Stimulated activated CD4-positive, alpha-beta T cell treated with anti-CD3 and anti-CD28 coated beads, Interleukin-15, amount 100 ng/mL, for 24 hours (primary cell): ENCODE data around the gene OR10A6.

Source experiments
- DNase-seq: peaks from one replicate; pipeline ENCODE4 v3.0.0-alpha.2; 2020

Gene OR10A6, protein sequence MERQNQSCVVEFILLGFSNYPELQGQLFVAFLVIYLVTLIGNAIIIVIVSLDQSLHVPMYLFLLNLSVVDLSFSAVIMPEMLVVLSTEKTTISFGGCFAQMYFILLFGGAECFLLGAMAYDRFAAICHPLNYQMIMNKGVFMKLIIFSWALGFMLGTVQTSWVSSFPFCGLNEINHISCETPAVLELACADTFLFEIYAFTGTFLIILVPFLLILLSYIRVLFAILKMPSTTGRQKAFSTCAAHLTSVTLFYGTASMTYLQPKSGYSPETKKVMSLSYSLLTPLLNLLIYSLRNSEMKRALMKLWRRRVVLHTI

DNA sequence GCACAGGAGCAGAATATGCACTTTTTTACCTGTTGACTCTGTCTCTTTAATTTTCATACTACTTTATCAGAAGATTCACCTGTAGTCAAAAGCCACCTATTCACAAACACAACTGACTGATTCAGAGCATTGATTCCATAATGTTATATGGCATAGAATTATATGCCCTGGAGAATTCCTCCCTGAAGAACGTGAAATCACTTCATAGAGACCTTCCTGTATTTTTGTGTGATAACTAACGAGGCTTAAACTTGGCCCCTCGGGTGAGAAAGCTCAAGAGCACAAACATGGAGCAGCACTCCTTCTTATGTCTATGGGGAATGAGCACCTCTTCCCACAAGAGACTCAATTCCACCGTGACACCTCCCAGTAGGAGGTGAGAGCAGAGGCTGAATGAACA lies at the start of gene OR10A6:
OR10A6 (minus strand) TSS at position 101 of the 400 bp plus-strand sequence. CDS start 2,606 bp downstream, outside the sequence.
- no peak for DNase-seq

DNA sequence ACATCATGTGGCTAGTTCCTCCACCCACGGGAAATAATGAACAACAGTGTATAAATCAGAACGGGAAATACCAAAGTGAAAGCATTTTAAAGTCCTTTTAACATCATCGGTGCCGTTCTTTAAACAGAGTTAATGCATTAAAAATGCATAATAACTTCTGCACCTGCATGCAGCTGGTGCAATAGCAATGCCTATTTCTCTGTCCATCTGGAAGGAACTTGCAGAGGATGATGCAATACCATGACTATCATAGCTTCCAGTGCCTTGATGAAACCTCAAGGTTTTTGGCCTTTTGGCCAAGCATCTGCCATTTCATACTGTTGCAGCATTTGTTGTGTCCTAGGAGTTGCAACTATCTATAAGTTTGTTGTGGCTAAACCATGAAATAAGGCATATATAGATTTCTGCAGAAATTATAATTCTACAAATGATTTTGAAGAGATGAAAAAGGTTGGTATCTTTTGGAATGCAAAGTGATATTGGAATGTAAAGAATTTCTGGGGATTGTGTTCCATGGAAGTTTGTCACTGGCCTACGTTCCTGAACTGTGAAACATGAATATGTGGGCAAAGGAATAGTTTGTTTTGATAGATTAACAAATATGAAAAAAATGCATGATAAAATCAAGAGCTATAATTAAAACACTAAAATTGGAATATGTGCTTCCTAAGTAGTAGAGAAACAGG lies 46.3 kb upstream of the OR10A6 start:
- no peak for DNase-seq

DNA sequence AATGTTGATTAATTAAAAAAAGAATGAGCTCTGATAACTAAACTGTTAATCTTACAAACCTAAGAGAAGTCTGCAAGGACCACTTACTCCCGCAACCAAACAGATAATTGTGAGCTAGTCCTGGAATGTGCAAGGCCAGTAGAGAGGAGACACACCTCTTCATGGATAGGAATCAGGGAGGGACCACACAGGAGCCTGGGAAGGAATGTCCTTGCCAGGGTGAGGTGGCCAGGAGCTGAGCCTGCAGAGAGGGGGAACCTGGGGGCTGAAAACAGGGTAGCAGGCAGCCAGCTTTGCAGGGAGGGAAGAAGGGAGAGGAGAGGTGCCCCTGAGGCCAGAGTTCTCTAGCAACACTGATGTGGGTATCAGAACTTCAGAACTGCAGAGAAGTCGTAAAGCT lies 43.6 kb upstream of the OR10A6 start:
- no peak for DNase-seq

DNA sequence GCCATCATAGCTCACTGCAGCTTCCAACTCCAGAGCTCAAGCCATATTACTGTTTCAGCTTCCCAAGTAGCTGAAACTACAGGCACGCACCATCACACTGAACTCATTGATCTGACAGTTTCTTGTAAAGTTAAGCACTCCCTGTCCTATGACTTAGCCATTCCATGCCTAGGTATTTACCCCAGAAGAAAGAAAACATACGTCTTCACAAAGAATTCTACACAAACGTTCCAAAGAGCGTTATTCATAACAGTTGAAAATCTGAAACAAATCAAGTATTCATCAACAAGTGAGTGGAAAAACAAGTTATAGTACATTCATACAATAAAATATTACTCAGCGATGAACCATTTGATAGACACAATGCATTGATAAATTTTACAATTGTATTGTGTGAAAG lies 41.9 kb upstream of the OR10A6 start:
- no peak for DNase-seq

DNA sequence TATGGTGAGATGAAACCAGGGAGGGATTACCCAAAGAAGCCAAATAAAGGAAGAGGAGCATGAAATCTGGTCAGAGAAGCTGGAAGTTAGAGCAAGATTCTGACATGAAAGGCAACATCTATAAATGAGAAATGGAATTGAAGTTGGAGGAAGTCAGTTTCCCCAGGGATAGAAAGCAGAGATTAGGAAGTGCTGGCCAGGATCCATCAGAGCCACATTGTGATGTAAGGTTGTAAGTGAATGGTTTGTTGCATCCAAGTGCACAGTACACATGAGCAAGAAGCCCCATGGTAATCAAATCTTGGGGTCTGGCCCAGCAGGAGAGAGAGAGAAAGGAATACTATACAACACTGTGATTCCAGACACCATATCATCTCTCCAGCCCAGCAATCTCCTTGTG lies 40.8 kb upstream of the OR10A6 start:
- DNase-seq: no peak

DNA sequence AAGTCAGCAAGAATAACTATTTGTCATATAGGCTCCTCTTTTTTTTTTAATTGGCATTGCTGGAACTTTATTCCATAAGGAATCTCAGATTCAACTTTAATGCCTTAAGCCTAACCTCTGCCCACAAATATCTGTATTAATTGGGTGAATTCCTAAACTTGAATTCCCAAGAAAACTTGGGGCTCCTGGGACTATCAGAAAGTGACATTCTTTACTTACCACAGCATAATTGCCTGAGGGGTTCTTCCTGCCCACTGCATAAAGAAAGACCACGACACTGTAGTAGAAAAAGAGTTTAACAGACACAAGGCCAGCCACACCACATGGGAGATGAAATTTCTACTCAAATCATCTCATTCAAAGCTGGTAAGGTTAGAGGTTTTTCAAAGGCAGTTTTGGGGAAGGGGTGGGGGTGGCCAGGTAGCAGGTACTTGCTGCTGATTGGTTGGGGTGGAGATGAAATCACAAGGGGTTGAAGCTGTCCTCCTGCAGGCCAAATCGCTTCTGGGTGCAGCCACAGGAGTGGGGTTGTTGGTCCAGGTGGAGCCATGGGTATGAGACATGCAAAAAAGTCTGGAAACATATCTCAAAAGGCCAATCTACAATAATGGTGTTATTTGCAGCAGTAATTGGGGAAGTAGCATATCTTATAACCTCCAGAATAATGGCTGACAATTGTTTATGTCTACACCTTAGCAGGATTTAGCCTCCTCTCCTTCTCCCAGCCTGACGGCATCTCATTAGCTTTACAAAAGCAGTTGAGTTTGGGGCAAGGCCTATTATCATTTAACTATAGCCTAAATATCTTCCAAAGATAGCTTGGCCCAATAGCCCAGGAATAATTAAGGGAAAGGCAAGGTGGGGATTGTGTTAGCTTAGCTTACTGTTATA lies 38.9 kb upstream of the OR10A6 start:
- no peak for DNase-seq

DNA sequence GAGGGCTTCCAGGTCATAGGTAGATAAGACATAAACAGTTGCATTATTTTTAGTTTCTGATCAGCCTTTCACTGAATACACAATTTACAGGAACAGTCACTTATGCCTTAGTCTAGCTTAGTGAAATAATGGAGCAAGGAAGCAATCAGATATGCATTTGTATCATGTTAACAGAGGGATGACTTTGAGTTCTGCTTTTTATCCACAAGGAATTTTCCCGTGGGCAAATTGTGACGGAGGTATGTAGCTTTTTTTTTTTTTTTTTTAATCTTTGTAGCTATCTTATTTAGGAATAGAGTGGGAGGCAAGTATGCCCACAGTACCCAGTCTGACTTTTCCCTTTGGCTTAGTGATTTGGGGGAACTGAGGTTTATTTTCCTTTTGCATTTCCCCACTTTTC lies 37.6 kb upstream of the OR10A6 start:
- no peak for DNase-seq

DNA sequence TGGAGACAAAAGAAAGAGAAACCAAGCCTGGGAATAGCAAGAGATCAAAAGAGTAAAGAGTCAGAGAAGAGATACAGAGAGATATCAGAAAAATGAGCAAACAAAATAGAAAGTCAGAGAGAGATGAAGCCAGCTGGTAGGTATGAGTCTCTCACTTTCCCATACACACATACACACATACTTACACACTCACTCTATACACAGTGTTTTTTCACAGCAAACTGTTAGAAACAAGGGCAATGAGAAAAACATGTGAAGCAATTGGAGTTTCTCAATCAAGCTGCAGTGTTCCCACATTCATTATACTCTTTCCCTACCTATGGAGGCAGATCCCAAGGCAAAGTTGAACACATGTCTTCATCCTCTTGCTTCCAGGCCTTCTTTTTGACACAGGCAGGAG lies 36.8 kb upstream of the OR10A6 start:
- no peak for DNase-seq

DNA sequence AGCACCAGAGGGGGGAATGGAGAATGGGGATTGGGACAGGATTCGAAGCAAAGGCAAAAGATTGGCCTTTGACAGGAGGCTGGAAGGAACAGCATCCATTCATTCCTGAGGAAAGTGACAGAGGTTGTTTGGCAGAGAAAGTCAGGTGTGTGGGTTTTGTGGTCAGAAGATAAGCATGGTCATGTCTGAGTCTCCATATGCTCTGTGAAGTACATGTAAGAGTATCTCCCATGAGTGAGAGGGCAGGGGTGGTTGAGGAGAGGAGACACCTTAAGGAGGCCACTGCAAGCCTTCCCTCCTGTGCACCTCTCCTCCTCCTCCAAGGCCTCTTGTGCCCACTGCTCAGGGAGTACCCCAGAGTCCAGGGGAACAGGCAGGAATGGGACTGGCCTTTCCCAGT lies 36.0 kb upstream of the OR10A6 start:
- DNase-seq: no peak

DNA sequence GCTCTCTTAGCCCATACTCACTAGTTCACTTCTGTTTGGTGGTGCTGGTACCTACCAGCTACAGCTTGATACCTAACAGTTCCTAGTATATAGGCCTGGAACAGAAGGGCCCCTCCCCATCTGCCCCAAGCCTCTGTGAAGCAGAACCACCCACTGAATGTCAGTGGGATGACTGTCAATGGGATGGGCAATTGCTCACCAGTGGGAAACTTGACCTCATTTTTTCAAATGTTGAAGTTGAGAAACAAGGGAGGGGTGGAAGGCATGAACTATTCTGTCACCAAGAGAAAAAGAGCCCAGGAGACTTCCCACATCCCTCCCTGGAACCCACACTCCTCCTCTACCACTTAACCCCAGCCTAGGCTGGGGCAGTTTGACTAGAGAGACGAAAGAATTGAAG lies 34.3 kb upstream of the OR10A6 start, which contains the start of gene NLRP10:
NLRP10 (minus strand) TSS at position 62 of the 400 bp plus-strand sequence. CDS start 1,952 bp downstream, outside the sequence.
- DNase-seq: no peak

DNA sequence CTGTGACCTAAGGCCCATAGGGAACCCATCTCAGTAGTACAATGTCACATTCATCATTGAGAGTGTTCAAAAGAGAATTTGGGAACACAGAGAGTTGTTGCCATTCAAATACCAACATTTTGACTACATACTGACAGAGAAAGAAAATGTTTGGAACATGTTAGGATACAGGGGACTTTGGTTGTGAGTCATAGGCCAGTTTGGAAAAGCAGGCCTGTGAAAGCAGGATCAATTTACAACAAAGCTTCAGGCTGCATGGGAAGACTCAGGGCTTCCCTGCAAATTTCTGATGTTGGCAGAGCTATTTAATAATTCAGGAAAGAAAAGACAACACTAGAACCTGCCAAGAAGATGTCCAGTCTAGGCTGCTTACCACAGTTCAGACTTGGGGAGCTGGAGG lies 33.8 kb upstream of the OR10A6 start:
- no peak for DNase-seq

DNA sequence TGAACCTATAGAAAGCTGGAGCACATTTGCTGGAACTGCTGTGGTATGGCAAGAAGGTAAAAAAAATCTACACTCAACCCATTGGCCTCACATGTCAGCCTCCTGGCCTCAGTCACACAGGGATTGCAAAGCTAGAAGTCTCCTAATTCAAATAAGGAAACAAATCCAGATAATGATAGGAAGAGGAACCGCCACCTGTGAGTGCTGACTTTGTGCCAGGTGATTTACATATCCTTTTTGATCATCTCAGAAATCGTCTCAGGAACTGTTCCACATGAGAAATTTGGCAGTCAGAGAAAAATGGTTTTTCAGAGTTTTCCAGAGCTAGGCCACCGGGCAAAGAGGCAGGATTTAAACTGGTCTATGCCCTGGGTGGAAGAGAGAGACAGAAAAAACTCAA lies 33.2 kb upstream of the OR10A6 start:
- DNase-seq: no peak

DNA sequence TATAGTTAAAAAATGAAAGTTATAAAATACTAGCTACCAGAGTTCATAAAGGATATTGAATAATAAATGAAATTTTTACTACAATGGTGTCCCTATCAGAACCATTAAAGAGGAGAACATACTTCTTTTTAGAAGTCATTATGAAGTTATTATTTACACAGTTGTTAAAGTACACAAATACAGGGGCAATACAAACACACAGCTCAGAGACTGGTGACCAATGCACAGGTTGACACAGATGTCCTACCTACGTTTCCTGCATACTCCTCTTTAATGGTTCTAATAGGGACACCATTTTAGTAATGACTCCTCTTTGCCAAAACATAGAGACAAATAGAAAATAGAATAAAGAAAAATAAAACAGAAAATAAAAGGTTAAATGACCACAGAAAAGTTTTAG lies 24.1 kb upstream of the OR10A6 start:
- no peak for DNase-seq

DNA sequence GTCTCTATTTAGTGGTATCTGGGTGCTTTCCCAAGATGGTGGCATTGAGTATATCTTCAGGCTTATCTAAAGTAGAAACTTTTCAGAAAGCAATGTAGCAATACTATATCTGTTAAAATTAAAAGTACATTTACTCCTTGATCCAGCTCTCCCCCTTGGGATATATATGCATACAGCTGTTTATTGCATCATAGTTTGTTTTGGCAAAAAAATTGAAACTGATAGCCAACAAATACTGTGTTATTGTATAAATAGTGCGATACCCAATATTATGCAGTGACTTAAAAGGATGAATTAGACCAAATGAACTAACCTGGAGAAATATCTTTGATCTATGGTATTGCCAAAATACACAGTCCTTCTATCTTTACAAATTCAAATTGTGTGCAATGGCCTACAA lies 18.9 kb upstream of the OR10A6 start:
- DNase-seq: no peak

DNA sequence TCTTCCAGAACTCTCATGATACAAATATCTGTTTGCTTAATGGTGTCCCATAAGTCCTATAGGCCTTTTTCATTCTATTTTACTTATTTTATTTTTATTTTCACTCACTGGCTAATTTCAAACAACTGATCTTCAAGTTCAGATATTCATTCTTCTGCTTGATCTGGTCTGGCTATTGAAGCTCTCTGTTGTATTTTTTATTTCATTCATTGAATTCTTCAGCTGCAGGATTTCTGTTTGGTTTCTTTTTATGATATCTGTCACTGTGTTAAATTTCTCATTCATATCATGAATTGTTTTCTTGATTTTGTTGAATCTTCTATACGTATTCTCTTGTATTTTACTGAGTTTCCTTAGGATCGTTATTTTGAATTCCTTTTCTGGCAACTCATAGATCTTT lies 13.1 kb upstream of the OR10A6 start:
- DNase-seq: no peak

DNA sequence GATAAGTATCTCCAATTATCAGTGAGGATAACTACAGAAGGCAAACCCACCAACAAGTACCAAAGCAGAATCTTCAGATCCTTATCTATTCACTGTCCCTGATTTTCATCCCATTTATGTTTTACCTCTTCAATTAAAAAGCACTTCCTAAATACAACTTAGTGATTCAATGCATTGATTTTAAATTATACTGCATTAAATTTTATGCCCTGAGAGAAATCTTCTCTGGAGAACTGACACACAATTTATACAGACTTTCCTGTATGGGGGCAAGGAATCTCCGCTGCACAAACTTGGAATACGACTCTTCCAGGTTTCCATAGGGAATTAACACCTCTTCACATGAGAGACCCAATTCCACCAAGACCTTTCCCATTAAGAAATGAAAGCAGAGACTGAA lies 10.5 kb upstream of the OR10A6 start, which contains the start of gene OR10A3:
OR10A3 (minus strand) TSS at position 101 of the 400 bp plus-strand sequence. CDS start 2,188 bp downstream, outside the sequence.
- no peak for DNase-seq

DNA sequence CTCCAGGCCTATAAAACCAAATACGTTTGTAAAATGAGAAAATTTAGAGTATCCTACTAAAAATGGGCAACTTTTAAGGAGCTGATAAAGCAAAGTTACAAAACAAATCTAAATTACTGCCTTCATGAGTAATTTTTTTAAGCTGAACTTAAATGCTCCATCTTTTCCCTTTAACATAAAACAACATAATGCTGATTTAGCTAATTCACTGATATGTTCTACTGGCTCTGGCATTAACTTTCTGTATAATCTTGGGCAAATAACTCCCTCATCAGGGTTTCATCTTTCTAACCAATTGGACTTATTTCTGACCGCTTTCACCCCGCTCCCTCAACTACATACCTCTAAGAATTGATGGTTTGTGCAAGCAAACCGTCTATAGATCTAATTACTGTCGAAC lies 10.1 kb upstream of the OR10A6 start:
- DNase-seq: no peak

DNA sequence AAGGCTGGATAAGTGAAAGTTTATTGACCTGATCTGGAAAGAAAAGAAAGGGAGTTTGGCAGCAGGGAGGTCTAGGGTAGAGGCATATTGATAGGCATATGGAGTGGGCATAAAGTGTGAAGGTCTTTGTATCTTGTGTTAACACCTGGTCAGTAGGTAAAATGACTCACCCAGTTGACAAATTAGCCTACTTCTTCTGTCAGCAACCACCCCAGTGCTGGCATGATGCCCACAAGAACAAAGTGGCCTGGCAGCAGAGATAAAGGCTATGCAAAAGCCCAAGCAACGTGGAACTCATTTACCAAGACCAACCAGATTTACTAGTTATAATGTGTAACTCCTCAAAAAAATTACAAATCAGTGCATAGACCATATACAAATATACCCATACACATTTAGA lies 5.5 kb upstream of the OR10A6 start:
- no peak for DNase-seq

DNA sequence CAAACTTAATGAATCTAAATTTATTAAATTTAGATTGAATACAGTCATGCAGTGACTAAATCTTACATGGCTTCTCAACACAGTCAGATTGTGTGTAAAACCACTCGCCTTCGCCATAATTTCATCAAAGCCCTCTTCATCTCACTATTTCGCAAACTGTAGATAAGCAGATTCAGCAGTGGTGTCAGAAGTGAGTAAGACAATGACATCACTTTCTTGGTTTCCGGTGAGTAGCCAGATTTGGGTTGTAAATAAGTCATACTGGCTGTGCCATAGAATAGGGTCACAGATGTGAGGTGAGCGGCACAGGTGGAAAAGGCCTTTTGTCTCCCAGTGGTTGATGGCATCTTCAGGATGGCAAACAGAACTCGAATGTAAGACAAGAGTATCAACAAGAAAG lies 3.4 kb downstream of the OR10A6 start:
- no peak for DNase-seq

DNA sequence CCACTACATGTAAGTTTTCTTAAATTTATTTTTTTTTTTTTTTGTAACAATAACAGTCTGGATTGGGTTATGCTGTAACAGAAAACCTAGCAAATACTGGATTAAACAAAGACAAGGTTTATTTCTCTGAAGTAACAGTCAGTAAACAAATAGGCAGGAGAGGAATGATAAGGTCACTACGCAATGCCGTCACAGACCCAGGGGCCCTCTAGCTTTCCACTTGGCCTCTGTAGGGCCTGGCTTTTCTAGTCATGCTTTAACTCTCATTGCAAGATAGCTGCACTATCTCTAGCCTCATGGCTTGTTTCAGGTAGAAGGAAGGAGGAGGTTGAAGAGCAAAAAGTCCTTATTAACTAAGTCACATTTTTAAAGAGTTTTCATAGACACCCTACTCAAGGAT lies 6.5 kb downstream of the OR10A6 start:
- no peak for DNase-seq

DNA sequence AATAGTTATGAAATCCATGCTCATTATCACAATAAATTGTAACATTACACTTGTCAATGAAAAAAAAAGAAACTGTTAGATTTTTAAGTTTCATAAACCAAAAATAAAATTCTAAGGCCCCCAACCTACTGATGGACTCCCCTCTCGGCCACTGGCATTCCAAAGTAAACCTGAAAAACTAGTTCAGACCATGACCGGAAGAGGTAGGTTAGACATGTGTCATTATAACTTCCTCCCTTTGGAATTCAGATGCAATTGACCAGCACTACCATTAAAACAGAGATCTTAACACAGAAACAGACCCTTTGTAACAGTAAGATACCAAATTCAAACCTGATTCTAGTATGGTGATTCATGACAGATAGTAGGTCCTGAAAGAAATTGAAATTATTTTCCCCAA lies 12.9 kb downstream of the OR10A6 start:
- DNase-seq: no peak

DNA sequence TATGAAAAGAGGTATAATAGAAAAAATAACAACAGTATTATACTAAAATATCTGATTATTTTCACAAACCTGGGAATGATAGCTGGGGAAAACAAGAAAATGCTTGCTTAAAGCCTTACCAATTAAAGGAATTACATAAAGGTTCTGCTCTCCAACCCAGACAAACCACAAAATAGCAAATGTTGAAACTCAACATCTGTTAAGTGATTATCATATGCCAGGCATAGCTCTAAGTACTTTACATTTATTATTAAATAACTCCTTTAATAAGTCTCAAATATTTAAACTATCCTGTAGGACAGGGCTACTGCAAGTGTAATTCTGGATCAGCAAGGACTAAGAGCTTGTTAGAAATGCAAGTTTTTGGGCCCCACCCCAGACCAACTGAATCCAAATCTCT lies 20.1 kb downstream of the OR10A6 start:
- DNase-seq: no peak

DNA sequence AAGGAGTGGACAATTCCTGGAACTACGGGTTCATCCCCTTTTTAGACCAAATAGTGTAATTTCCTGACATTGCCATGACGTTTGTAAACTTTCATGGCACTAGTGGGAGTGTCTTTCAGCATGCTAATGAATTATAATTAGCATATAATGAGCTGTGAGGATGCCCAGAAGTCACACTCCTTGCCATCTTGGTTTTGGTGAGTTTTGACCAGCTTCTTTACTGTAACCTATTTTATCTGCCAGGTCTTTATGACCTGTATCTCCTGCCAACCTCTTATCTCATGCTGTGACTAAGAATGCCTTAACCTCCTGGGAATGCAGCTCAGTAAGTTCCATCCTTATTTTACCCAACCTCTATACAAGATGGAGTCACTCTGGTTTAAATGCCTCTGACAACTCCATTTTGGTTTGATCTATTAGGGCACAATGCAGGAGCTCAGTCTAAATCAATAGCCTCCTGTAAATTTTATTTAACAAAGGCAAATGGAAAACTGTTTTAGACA lies 20.7 kb downstream of the OR10A6 start:
- DNase-seq: no peak
